HCT116 (cell line): ENCODE measurements around the gene TH. TPM values are rescaled to one million over a fixed set of nuclear protein-coding genes. Genes with fewer than 3 reads are reported as not detected.

Experiments used
- ATAC-seq: fragments of 200-7000 bp; cut with Tn5 transposase; 2 replicates; pipeline ENCODE4 v1.9.1; 2020; ENCODE audit warnings: mild to moderate bottlenecking, moderate library complexity
- BruUV-seq: library from RNA; stranded (reverse); fragments of 400-500 nt; replicated peaks from 2 replicates; lab custom pipeline; 2021; lab: Mats Ljungman, UMichigan
- CTCF ChIA-PET: fragments of 300-600 bp; sonication (Branson Sonifier 250); formaldehyde crosslinking; loops from one replicate; lab custom pipeline; 2021; ENCODE audit warnings: antibody characterized with exemption; lab: Charles Lee
- POLR2A ChIA-PET: fragments of 300-600, 350-600 bp; sonication (Branson Sonifier 250); formaldehyde crosslinking; loops from one replicate; lab custom pipeline; 2021; ENCODE audit warnings: antibody characterized with exemption; lab: Charles Lee
- RAD21 ChIA-PET, 2 experiments: fragments of 300-600 bp; sonication (Branson Sonifier 250); formaldehyde crosslinking; loops; one replicate each; lab custom pipeline; 2023; ENCODE audit warnings: low total read pairs in 2 of 2; ENCODE audit not compliant: uncharacterized antibody in 2 of 2, unreplicated experiment in 2 of 2, low non-redundant PET in 1 of 2; lab: Charles Lee
- DNase-seq: peaks from one replicate; pipeline ENCODE4 v3.0.0-alpha.2; 2010; ENCODE audit warnings: low read depth, low spot score
- H2AFZ ChIP-seq: fragments of 200-600 bp; shearing (Covaris generic), sonication (generic); 2 replicates; pipeline ENCODE4 v1.6.1; 2017; ENCODE audit warnings: low read depth, mixed run types, mixed read lengths, antibody characterized with exemption, low read length; ENCODE audit not compliant: poor library complexity, severe bottlenecking
- H3K27ac ChIP-seq: 2 replicates; pipeline ENCODE4 v1.5.1; 2012; ENCODE audit warnings: low read depth, low read length
- H3K27me3 ChIP-seq: fragments of 200-600 bp; sonication (generic); 2 replicates; pipeline ENCODE4 v1.6.1; 2016; ENCODE audit warnings: mixed run types, low read length, mixed read lengths; ENCODE audit not compliant: insufficient read depth
- H3K36me3 ChIP-seq, 2 experiments: fragments of 200-500 bp in 1 of 2; fragments of 200-600 bp in 1 of 2; sonication (Bioruptor generic) in 1 of 2; sonication (generic) in 1 of 2; 2 replicates each; pipeline versions ENCODE4 v1.5.1 to v1.6.1; 2014 to 2016; ENCODE audit warnings: low read length in 2 of 2, inconsistent platforms in 1 of 2, mixed read lengths in 1 of 2, mixed run types in 1 of 2; ENCODE audit not compliant: insufficient read depth in 2 of 2, control insufficient read depth in 1 of 2
- H3K4me1 ChIP-seq, 2 experiments: fragments of 200-600 bp in 1 of 2; sonication (generic) in 1 of 2; 2 replicates each; pipeline versions ENCODE4 v1.5.1 to v1.6.1; 2012 to 2017; ENCODE audit warnings: low read length in 2 of 2, inconsistent platforms in 1 of 2, mild to moderate bottlenecking in 1 of 2, mixed read lengths in 1 of 2, mixed run types in 1 of 2, moderate library complexity in 1 of 2; ENCODE audit not compliant: insufficient read depth in 2 of 2, control insufficient read depth in 1 of 2
- H3K4me2 ChIP-seq: fragments of 200-600 bp; sonication (generic); 2 replicates; pipeline ENCODE4 v1.6.1; 2017; ENCODE audit warnings: mixed run types, low read length, mixed read lengths
- H3K4me3 ChIP-seq, 2 experiments: fragments of 200-600 bp in 1 of 2; sonication (generic) in 1 of 2; replicated peaks in 1 of 2; 2 replicates each; pipeline ENCODE4 v1.5.1; 2011 to 2016; ENCODE audit warnings: low read length in 2 of 2, control low read depth in 1 of 2, low read depth in 1 of 2, mild to moderate bottlenecking in 1 of 2, mixed read lengths in 1 of 2, mixed run types in 1 of 2
- H3K79me2 ChIP-seq: fragments of 200-600 bp; sonication (generic); 2 replicates; pipeline ENCODE4 v1.6.1; 2017; ENCODE audit warnings: mild to moderate bottlenecking, mixed run types, low read length, moderate library complexity, mixed read lengths; ENCODE audit not compliant: insufficient read depth
- H3K9ac ChIP-seq: fragments of 200-600 bp; sonication (generic); 2 replicates; pipeline ENCODE4 v1.6.1; 2016; ENCODE audit warnings: low read length, mixed read lengths
- H3K9me2 ChIP-seq: fragments of 200-600 bp; sonication (generic), shearing (Covaris generic); 2 replicates; pipeline ENCODE4 v1.6.1; 2017; ENCODE audit warnings: mixed run types, mild to moderate bottlenecking, moderate library complexity; ENCODE audit not compliant: insufficient read depth
- H3K9me3 ChIP-seq, 2 experiments: fragments of 200-500 bp in 1 of 2; fragments of 200-600 bp in 1 of 2; sonication (Bioruptor generic) in 1 of 2; sonication (generic) in 1 of 2; 2 replicates each; pipeline ENCODE4 v1.6.1; 2014 to 2017; ENCODE audit warnings: low read length in 2 of 2, mixed read lengths in 2 of 2, inconsistent platforms in 1 of 2, low read depth in 1 of 2, mild to moderate bottlenecking in 1 of 2, mixed run types in 1 of 2, moderate library complexity in 1 of 2; ENCODE audit not compliant: control insufficient read depth in 1 of 2, insufficient read depth in 1 of 2
- H4K20me1 ChIP-seq: fragments of 200-600 bp; sonication (generic), shearing (Covaris generic); 2 replicates; pipeline ENCODE4 v1.6.1; 2017; ENCODE audit warnings: mixed run types, mild to moderate bottlenecking, moderate library complexity; ENCODE audit not compliant: insufficient read depth
- CEBPB ChIP-seq: IDR thresholded peaks from 2 replicates; pipeline ENCODE4 v1.6.1; 2012; ENCODE audit warnings: low read depth
- ELF1 ChIP-seq: IDR thresholded peaks from 2 replicates; pipeline ENCODE4 v1.6.1; 2012; ENCODE audit warnings: low read depth, borderline replicate concordance
- FOSL1 ChIP-seq: IDR thresholded peaks from 2 replicates; pipeline ENCODE4 v1.6.1; 2012; ENCODE audit warnings: low read depth
- JUND ChIP-seq: IDR thresholded peaks from 2 replicates; pipeline ENCODE4 v1.6.1; 2012
- POLR2AphosphoS5 ChIP-seq: IDR thresholded peaks from 2 replicates; pipeline ENCODE4 v1.6.1; 2011; ENCODE audit warnings: mild to moderate bottlenecking, low read depth, low read length, moderate library complexity
- RAD21 ChIP-seq: IDR thresholded peaks from 2 replicates; pipeline ENCODE4 v1.6.1; 2012; ENCODE audit warnings: low read depth, mild to moderate bottlenecking
- REST ChIP-seq: IDR thresholded peaks from 2 replicates; pipeline ENCODE4 v1.6.1; 2012; ENCODE audit warnings: low read depth
- SIN3A ChIP-seq: IDR thresholded peaks from 2 replicates; pipeline ENCODE4 v1.6.1; 2012; ENCODE audit warnings: low read depth
- YY1 ChIP-seq: IDR thresholded peaks from 2 replicates; pipeline ENCODE4 v1.6.1; 2011; ENCODE audit warnings: low read length, low read depth, moderate library complexity, mild to moderate bottlenecking; ENCODE audit not compliant: insufficient replicate concordance; ENCODE audit errors: extremely low read depth
- intact Hi-C: fragments of 100-400 bp; cut with micrococcal nuclease; formaldehyde crosslinking; loops from 2 replicates; pipeline ENCODE4 v1.10.0; 2022
- total RNA-seq: library from RNA; stranded (reverse); gene quantifications from one replicate; pipeline ENCODE4 v1.2.1, GENCODE V29; 2021; ENCODE audit not compliant: unreplicated experiment
- TF ChIP-seq, protein P1 (sequence below): IDR thresholded peaks from 2 replicates; pipeline ENCODE4 v1.6.1; 2011; ENCODE audit warnings: mild to moderate bottlenecking, low read length, moderate library complexity; ENCODE audit not compliant: insufficient replicate concordance; ENCODE audit errors: extremely low read depth
- TF ChIP-seq, protein P2 (sequence below), 3 experiments: fragments of 200-600 bp in 1 of 3; sonication (generic) in 1 of 3; IDR thresholded peaks in 2 of 3; conservative IDR thresholded peaks in 1 of 3; 2 replicates each; pipeline ENCODE4 v1.5.1; 2012 to 2017; ENCODE audit warnings: low read depth in 2 of 3, low read length in 2 of 3, antibody characterized with exemption in 1 of 3, borderline replicate concordance in 1 of 3, control low read depth in 1 of 3, mild to moderate bottlenecking in 1 of 3, mixed read lengths in 1 of 3, mixed run types in 1 of 3, moderate library complexity in 1 of 3; ENCODE audit not compliant: insufficient read depth in 1 of 3

Gene TH
- total RNA-seq, 1 experiment from 2014 or later, result not detected

DNA sequence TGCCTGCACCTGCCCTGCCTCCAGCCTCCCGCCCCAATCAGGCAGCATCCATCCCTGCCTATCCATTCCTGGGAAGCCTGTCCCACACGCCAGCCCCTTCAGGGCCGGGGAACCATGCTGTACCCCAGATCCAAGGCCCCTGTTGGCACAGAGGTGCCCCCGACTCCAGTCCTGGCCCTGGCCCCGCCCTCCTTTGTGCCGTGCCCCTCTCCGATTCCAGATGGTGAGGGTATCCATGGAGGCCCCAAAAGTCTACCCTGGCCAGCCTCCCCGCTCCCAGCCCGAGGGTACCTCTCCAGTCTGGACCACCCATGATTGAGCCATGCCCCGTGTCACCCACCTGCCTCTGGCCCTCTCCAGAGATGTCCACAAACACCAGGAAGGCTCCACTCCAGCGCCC is 2.7 kb upstream of the TH start:
- Histone ChIP-seq H4K20me1 (no peaks in the 10 kb centered on the region), H3K27ac (no peak overlapping the region), H3K36me3 (no peaks in the 10 kb centered on the region), H3K9me3 (no peaks in the 10 kb centered on the region), H2AFZ (no peak overlapping the region), H3K27me3 (no peaks in the 10 kb centered on the region), H3K4me1 (peaks cover 10 to 41% of the 10 kb centered on the region in 2 experiments), H3K4me2 (no peak overlapping the region), H3K9me2 (no peaks in the 10 kb centered on the region), H3K4me3 (no peak overlapping the region), H3K9ac (no peak overlapping the region), H3K79me2 (no peaks in the 10 kb centered on the region)
- no peak for ATAC-seq
- no peak for DNase-seq
- ChIA-PET POLR2A (no interaction called here), RAD21 (no interaction called here), CTCF (no interaction called here)
- no TSS peak for BruUV-seq
- intact Hi-C loops, result no loop called here
- TF ChIP-seq RAD21 (no peak), POLR2AphosphoS5 (no peak), SIN3A (no peak)
- TF ChIP-seq, protein P1, sequence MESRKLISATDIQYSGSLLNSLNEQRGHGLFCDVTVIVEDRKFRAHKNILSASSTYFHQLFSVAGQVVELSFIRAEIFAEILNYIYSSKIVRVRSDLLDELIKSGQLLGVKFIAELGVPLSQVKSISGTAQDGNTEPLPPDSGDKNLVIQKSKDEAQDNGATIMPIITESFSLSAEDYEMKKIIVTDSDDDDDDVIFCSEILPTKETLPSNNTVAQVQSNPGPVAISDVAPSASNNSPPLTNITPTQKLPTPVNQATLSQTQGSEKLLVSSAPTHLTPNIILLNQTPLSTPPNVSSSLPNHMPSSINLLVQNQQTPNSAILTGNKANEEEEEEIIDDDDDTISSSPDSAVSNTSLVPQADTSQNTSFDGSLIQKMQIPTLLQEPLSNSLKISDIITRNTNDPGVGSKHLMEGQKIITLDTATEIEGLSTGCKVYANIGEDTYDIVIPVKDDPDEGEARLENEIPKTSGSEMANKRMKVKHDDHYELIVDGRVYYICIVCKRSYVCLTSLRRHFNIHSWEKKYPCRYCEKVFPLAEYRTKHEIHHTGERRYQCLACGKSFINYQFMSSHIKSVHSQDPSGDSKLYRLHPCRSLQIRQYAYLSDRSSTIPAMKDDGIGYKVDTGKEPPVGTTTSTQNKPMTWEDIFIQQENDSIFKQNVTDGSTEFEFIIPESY, result no peak

- ATAC-seq, result no peak
- TF ChIP-seq JUND (no peak), YY1 (no peak), ELF1 (no peak), FOSL1 (no peak), REST (no peak), CEBPB (no peak)
- TF ChIP-seq, protein P2, sequence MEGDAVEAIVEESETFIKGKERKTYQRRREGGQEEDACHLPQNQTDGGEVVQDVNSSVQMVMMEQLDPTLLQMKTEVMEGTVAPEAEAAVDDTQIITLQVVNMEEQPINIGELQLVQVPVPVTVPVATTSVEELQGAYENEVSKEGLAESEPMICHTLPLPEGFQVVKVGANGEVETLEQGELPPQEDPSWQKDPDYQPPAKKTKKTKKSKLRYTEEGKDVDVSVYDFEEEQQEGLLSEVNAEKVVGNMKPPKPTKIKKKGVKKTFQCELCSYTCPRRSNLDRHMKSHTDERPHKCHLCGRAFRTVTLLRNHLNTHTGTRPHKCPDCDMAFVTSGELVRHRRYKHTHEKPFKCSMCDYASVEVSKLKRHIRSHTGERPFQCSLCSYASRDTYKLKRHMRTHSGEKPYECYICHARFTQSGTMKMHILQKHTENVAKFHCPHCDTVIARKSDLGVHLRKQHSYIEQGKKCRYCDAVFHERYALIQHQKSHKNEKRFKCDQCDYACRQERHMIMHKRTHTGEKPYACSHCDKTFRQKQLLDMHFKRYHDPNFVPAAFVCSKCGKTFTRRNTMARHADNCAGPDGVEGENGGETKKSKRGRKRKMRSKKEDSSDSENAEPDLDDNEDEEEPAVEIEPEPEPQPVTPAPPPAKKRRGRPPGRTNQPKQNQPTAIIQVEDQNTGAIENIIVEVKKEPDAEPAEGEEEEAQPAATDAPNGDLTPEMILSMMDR (IDR thresholded peaks at IDR 0.05 in 2 of 3, conservative IDR thresholded peaks at IDR 0.05 in 1 of 3; ENCODE audit: borderline replicate concordance in 1 of 3, insufficient read depth in 1 of 3, low read depth in 2 of 3, low read length in 2 of 3), result 0 out of 6 replicates have a peak, but pooled peaks of 1 of the 3 experiments have one; percentile 1
These were observed 2.1 kb upstream of the TH start for GRCh38 chr11:2173761-2174160.

More at GRCh38 chr11:2173761-2174160, 2.1 kb upstream of the TH start:
- ChIA-PET POLR2A (no interaction called here), RAD21 (no interaction called here), CTCF (no interaction called here)
- no peaks in the 10 kb centered on the region for H3K36me3 ChIP-seq
- H3K9ac ChIP-seq, result no peak overlapping the region
- intact Hi-C loops, result no loop called here
- peaks cover 5 to 41% of the 10 kb centered on the region in 2 experiments for H3K4me1 ChIP-seq
- no peak overlapping the region for H2AFZ ChIP-seq
- H3K4me2 ChIP-seq, result no peak overlapping the region
- no peaks in the 10 kb centered on the region for H3K27me3 ChIP-seq
- DNase-seq, result no peak
- no peaks in the 10 kb centered on the region for H3K9me2 ChIP-seq
- no peaks in the 10 kb centered on the region for H3K79me2 ChIP-seq
- no peak overlapping the region for H3K4me3 ChIP-seq
- no peaks in the 10 kb centered on the region for H3K9me3 ChIP-seq
- no TSS peak for BruUV-seq
- H4K20me1 ChIP-seq, result no peaks in the 10 kb centered on the region
- no peak overlapping the region for H3K27ac ChIP-seq
